HG03342 (cell line): ENCODE measurements around the gene NCKAP5.

Experiments used
- ATAC-seq: cut with Tn5 transposase; IDR thresholded peaks from one replicate; pipeline ENCODE4 v1.9.1; 2021; ENCODE audit warnings: mild to moderate bottlenecking, moderate library complexity; ENCODE audit not compliant: unreplicated experiment

Gene NCKAP5

DNA sequence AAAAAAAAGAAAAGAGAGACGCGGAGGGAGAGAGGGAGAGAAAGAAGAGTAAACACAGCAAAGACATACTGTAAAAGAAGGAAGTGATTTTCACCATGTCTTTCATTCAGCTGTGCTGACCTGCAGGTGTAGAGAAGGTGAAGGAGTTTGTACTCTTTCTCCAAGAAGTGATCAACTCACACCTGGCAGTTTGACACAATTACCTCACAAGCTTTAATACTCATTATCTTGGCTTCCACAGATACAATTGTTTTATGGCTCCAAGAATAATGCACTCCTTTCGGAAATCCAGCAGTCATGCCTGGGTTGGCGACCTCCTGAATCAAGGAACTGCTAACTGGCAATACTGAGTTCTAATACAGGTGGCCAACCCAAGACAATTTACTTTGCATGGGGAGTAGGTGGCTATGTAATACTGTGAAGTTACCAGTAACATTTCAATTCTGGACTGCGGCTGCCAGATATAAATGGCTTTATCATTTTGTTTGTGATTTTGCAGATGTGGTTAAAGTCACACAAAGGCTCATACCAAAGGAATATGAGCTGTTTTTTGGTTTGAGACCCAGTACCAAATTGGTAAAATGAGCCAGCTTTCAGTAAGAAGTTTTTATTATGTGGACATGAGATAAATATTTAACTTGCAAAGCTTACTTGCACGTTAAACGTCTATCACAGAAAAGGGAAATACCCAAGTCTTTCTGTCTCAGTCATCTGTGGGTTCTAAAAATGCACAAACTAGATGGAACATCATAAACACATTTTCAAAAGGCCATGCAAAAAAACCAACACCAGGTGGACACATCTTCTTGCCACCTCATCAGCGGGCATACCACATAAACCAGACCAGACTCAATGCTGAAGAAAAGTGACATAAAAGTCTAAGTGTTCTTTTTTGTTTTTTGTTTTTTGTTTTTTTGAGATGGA lies 69.3 kb downstream of the NCKAP5 start:
- ATAC-seq, result no peak

GRCh38 chr2:133497951-133498565 lies 70.2 kb downstream of the NCKAP5 start:
- ATAC-seq, result no peak

GRCh38 chr2:133497270-133497893 lies 70.9 kb downstream of the NCKAP5 start:
- ATAC-seq, result no peak

DNA sequence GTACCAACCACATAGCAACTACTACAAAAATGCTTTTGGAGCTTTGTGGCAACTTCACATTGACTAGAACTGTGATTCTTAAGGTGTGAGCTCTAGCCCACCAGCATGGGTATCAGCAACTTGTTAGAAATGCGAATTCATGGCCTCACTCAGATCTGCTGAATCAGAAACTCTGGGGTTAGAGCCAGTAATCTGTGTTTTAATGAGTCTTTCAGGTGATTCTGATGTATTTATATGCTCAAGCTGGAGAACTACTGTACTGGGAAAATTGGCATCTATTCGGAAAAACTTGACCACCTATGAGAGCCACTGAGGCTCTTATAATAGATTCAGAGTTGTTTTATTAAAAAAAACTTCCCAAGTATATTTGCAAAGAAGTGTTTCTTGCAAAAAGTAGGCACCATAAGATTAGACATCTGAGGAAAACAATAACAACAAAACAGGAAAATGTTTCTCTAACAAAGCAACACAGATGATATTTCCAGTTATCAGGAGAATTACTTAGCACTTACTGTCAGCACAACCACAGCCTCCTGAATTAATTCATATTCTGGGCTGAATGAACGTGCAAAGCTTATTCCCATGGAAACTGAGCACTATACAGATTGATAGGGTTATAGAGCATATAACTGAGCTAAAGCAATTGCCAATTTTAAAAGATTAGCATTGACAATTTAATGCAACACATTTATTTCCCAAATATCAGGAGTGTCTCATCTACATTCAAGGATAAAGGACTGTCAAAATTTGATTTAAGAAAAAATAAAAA lies 71.6 kb downstream of the NCKAP5 start:
- no peak for ATAC-seq

GRCh38 chr2:133495226-133495625 lies 73.0 kb downstream of the NCKAP5 start:
- ATAC-seq, result no peak

- ATAC-seq, result no peak
Measured at GRCh38 chr2:133492719-133493380, 75.4 kb downstream of the NCKAP5 start.

GRCh38 chr2:133490411-133490980 lies 77.8 kb downstream of the NCKAP5 start:
- ATAC-seq, result no peak

- ATAC-seq, result no peak
Measured at GRCh38 chr2:133489641-133490410, 78.4 kb downstream of the NCKAP5 start.

- ATAC-seq, result no peak
Measured at GRCh38 chr2:133489146-133489545, 79.1 kb downstream of the NCKAP5 start.

DNA sequence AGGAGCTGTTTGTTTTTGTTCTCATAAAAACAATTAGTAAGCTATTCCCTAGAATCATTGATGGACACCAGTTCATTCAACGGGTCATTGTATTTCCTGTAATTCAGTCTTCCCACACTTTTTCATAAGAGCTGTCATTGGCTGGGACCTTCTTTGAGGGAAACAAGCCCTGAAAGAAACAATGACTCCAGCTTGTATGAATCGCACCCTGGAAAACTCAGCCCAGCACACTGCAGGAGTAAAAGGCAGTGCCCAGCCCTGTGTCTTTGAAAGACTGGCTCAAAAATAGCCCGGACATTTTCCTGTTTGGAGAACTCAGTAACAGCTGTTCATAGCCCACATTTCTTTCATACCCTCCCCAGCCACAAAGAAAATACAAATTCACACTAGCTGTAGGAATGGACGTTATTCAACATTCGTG lies 81.5 kb downstream of the NCKAP5 start:
- ATAC-seq, result no peak

GRCh38 chr2:133485868-133486267 lies 82.4 kb downstream of the NCKAP5 start:
- ATAC-seq, result no peak

GRCh38 chr2:133484784-133485183 lies 83.5 kb downstream of the NCKAP5 start:
- no peak for ATAC-seq

DNA sequence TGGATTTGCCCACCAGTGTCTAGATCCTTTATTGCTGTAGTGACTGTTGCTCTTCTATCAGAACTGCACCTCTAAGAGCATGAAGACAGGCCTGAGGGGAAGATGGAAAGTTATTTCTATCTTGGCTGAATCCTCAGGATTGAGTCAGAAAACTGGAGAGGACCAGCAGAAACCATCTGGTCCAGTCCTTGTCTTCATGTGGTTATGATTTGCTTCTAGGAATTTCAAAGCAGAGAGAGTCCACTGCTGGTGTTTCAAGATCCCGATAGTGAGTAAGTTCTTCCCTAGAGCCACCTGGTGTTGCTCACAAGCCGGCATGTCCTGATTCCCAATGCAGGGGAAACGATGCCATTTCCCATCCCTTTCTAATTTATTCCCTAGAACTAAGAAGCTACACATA lies 84.2 kb downstream of the NCKAP5 start:
- no peak for ATAC-seq

DNA sequence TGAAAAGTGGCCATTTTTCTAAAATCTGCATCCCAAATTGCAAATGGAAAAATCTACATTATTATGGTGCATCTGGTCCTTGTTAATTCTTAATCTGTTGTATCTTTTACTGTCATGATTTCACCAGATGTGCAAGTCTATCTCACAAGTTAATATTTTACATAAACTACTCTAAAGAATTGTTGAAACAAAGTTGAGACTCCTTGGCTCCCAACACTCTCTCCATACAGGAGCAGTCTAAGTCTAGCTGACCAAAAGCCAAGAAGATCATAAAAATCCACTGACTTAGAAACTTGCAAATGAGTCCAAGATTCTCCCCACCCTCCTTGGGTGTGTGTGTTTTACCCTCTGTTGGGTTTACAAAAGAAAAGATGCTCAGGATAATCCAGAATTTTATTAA lies 85.1 kb downstream of the NCKAP5 start:
- ATAC-seq, result no peak

DNA sequence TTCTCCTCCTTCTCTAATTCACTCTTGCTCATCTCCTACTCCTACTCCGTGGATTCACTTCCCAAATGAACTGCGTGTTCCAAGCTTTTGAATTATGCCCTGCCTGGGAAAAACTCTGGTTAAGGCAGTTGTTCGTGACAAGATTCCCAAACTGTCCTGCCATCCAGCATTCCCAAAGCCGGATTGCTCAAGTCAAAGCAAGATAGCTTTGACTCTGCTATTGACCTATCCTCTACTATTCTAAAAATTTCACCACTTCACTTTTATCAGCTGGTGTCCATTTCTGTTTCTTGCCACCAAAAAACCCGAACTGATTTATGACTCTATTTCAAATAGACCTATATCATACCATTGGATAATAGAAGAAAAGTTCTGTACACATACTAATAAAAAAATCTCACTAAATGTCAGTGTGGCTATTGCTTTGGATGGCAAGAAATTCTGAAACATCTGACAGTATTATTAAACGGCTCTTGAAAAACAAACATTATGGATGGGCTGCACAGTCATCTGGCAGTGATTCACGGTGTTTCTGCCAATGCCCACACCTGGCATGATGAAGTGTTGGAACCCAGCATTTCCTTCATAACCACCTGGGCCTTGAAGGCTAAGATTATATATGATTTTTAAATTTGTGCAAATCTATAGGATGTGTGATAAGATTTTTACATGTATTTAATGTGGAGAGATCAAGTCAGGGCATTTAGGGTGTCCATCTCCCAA lies 87.4 kb downstream of the NCKAP5 start:
- no peak for ATAC-seq

DNA sequence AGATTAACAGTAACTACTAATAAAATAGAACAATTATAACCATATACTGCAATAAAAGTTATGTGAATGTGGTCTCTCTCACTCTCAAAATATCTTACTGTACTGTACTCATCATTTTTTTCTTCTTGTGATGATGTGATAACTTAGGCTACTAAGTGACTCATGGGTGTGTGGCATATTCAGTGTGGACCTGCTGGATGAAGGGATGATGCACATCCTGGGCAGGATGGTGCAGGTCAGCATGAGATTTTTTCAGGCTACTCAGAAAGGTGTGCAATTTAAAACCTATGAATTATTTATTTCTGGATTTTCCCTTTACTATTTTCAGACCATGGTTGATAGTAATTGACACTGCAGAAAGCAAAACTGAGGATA lies 90.7 kb downstream of the NCKAP5 start:
- no peak for ATAC-seq

- ATAC-seq, result no peak
Measured at GRCh38 chr2:133476931-133477615, 91.2 kb downstream of the NCKAP5 start.

- ATAC-seq, result no peak
Measured at GRCh38 chr2:133476286-133476685, 92.0 kb downstream of the NCKAP5 start.
